Natural killer cell (primary cell): ENCODE results near the gene CYP2W1. TPM values are rescaled to one million over a fixed set of nuclear protein-coding genes. Genes with fewer than 3 reads are reported as not detected.
"Not testable (repeated sequence)": the region's sequence is repeated elsewhere in the genome, so short reads cannot be mapped to it uniquely, and the experiment has no call there.

ENCODE experiments used
- ATAC-seq, 3 donors: fragments of 150-1000 bp in 2 of 3; fragments of 200-7000 bp in 1 of 3; cut with Tn5 transposase; 1 replicate in 1 of 3; 2 replicates in 2 of 3; pipeline ENCODE4 v1.10.0; 2021; ENCODE audit warnings: mild to moderate bottlenecking in 2 of 3, moderate library complexity in 2 of 3
- DNase-seq, 2 donors: peaks; one replicate each; pipeline versions ENCODE4 v3.0.0 to v3.0.0-alpha.2; 2013 to 2021; ENCODE audit warnings: mixed read lengths in 1 of 2
- H3K27ac ChIP-seq: one replicate; pipeline ENCODE4 v1.5.1; 2013; ENCODE audit warnings: mild to moderate bottlenecking, low read length
- H3K27me3 ChIP-seq: one replicate; pipeline ENCODE4 v1.6.1; 2013; ENCODE audit warnings: low read length; ENCODE audit not compliant: control insufficient read depth, insufficient read depth
- H3K36me3 ChIP-seq: one replicate; pipeline ENCODE4 v1.6.1; 2013; ENCODE audit warnings: low read length; ENCODE audit not compliant: control insufficient read depth, insufficient read depth
- H3K4me1 ChIP-seq: one replicate; pipeline ENCODE4 v1.6.1; 2013; ENCODE audit warnings: low read length; ENCODE audit not compliant: control insufficient read depth, insufficient read depth
- H3K4me3 ChIP-seq: one replicate; pipeline ENCODE4 v1.5.1; 2013; ENCODE audit warnings: low read length
- H3K9me3 ChIP-seq: one replicate; pipeline ENCODE4 v1.6.1; 2013; ENCODE audit warnings: low read length; ENCODE audit not compliant: control insufficient read depth, insufficient read depth
- H3K27ac Mint-ChIP-seq, 2 donors: one replicate each; pipeline ENCODE4 v1.8.0; 2022; ENCODE audit warnings: mild to moderate bottlenecking in 2 of 2, mixed read lengths in 2 of 2, moderate library complexity in 1 of 2
- H3K27me3 Mint-ChIP-seq, 2 donors: one replicate each; pipeline ENCODE4 v1.8.0; 2022; ENCODE audit warnings: low read depth in 2 of 2, mixed read lengths in 2 of 2
- H3K36me3 Mint-ChIP-seq: one replicate; pipeline ENCODE4 v1.8.0; 2022; ENCODE audit warnings: mixed read lengths
- H3K4me1 Mint-ChIP-seq, 2 donors: one replicate each; pipeline ENCODE4 v1.8.0; 2022; ENCODE audit warnings: mixed read lengths in 2 of 2
- H3K4me3 Mint-ChIP-seq: one replicate; pipeline ENCODE4 v1.8.0; 2022; ENCODE audit warnings: mild to moderate bottlenecking, moderate library complexity, mixed read lengths
- H3K9me3 Mint-ChIP-seq, 2 donors: one replicate each; pipeline ENCODE4 v1.8.0; 2022; ENCODE audit warnings: mixed read lengths in 2 of 2
- CTCF ChIP-seq: fragments of 200-600 bp; IDR thresholded peaks from one replicate; pipeline ENCODE4 v1.8.0; 2022; ENCODE audit warnings: antibody characterized with exemption
- WGBS: methylation state at CpG from one replicate; pipeline ENCODE4 v1.1.7; 2013; ENCODE audit warnings: missing lambda C conversion rate; ENCODE audit not compliant: insufficient coverage; 5-methylcytosine and 5-hydroxymethylcytosine counted together
- intact Hi-C: fragments of 100-400 bp; cut with micrococcal nuclease; formaldehyde crosslinking; loops from one replicate; pipeline ENCODE4 v1.14.2; 2022
- total RNA-seq, 4 donors: library from RNA; stranded (reverse); fragments of 120-200 nt in 1 of 4; gene quantifications; one replicate each; pipeline versions ENCODE4 v1.2.3 to v1.2.4, GENCODE V29; 2013 to 2022

CYP2W1 gene
- total RNA-seq, 3 donors from 2014 or later (not counting 1 experiment from before 2014, with no cell fraction given), result not detected

GRCh38 chr7:958221-959200 lies 24.5 kb upstream of the CYP2W1 start:
- peaks cover 0 to 4% of the 10 kb centered on the region in 2 donors for H3K4me1 Mint-ChIP-seq
- whole genome bisulfite sequencing, result 89% methylated on average over 36 of the region's 36 CpGs
- no peak for TF ChIP-seq CTCF
- peaks cover 2% of the 10 kb centered on the region for H3K27me3 ChIP-seq
- no peaks in the 10 kb centered on the region for H3K36me3 ChIP-seq
- no peaks in the 10 kb centered on the region for H3K9me3 ChIP-seq
- H3K27me3 Mint-ChIP-seq, result peaks cover 0 to 3% of the 10 kb centered on the region in 2 donors
- intact Hi-C loops, result no loop called here
- no peak overlapping the region for H3K4me3 ChIP-seq
- ATAC-seq, result no peak
- no peak overlapping the region for H3K27ac Mint-ChIP-seq
- no peaks in the 10 kb centered on the region for H3K36me3 Mint-ChIP-seq
- no peak overlapping the region for H3K4me3 Mint-ChIP-seq
- H3K27ac ChIP-seq, result no peak overlapping the region
- DNase-seq, result no peak
- H3K4me1 ChIP-seq, result peaks cover 35% of the 10 kb centered on the region
- no peaks in the 10 kb centered on the region for H3K9me3 Mint-ChIP-seq

- peaks cover 41% of the 10 kb centered on the region for H3K4me1 ChIP-seq
- no peak for DNase-seq
- peaks cover 0 to 9% of the 10 kb centered on the region in 2 donors for H3K4me1 Mint-ChIP-seq
- H3K36me3 ChIP-seq, result no peaks in the 10 kb centered on the region
- no peaks in the 10 kb centered on the region for H3K9me3 Mint-ChIP-seq
- intact Hi-C loops, result no loop called here
- 85% methylated on average over 20 of the region's 20 CpGs for WGBS
- no peak for TF ChIP-seq CTCF
- no peak overlapping the region for H3K27ac ChIP-seq
- peaks cover 0 to 6% of the 10 kb centered on the region in 2 donors for H3K27me3 Mint-ChIP-seq
- no peaks in the 10 kb centered on the region for H3K36me3 Mint-ChIP-seq
- no peak for ATAC-seq
- H3K27me3 ChIP-seq, result peaks cover 6% of the 10 kb centered on the region
- H3K27ac Mint-ChIP-seq, result no peak overlapping the region
- H3K9me3 ChIP-seq, result no peaks in the 10 kb centered on the region
- H3K4me3 Mint-ChIP-seq, result no peak overlapping the region
- H3K4me3 ChIP-seq, result no peak overlapping the region
These were observed 23.7 kb upstream of the CYP2W1 start for GRCh38 chr7:959271-959670.

GRCh38 chr7:959740-960139 lies 23.2 kb upstream of the CYP2W1 start:
- peaks cover 46% of the 10 kb centered on the region for H3K4me1 ChIP-seq
- WGBS, result 95% methylated on average over 10 of the region's 10 CpGs
- H3K36me3 Mint-ChIP-seq, result not testable (repeated sequence)

GRCh38 chr7:960269-960871 lies 22.6 kb upstream of the CYP2W1 start:
- no peaks in the 10 kb centered on the region for H3K9me3 ChIP-seq
- peaks cover 11 to 20% of the 10 kb centered on the region in 2 donors for H3K4me1 Mint-ChIP-seq
- DNase-seq, result no peak
- 90% methylated on average over 31 of the region's 31 CpGs for WGBS
- H3K4me3 Mint-ChIP-seq, result no peak overlapping the region
- H3K36me3 Mint-ChIP-seq, result no peaks in the 10 kb centered on the region
- H3K9me3 Mint-ChIP-seq, result no peaks in the 10 kb centered on the region
- no peak for ATAC-seq
- H3K4me1 ChIP-seq, result peaks cover 46% of the 10 kb centered on the region
- H3K27ac ChIP-seq, result no peak overlapping the region
- peaks cover 6% of the 10 kb centered on the region for H3K27me3 ChIP-seq
- intact Hi-C loops, result no loop called here
- H3K4me3 ChIP-seq, result no peak overlapping the region
- TF ChIP-seq CTCF, result no peak
- no peak overlapping the region for H3K27ac Mint-ChIP-seq
- H3K36me3 ChIP-seq, result no peaks in the 10 kb centered on the region
- H3K27me3 Mint-ChIP-seq, result peaks cover 0 to 6% of the 10 kb centered on the region in 2 donors

More at GRCh38 chr7:959740-960139, 23.2 kb upstream of the CYP2W1 start:
- H3K4me3 ChIP-seq, H3K9me3 ChIP-seq, DNase-seq, H3K27ac Mint-ChIP-seq, ATAC-seq, H3K9me3 Mint-ChIP-seq, intact Hi-C loops, H3K27me3 ChIP-seq, H3K36me3 ChIP-seq, H3K27me3 Mint-ChIP-seq, H3K27ac ChIP-seq, H3K4me3 Mint-ChIP-seq: not testable (repeated sequence)
- peaks cover 4 to 14% of the 10 kb centered on the region in 2 donors for H3K4me1 Mint-ChIP-seq

- not testable (repeated sequence) for DNase-seq
These were observed 22.0 kb upstream of the CYP2W1 start for GRCh38 chr7:960972-961371.

More at GRCh38 chr7:960972-961371, 22.0 kb upstream of the CYP2W1 start:
- peaks cover 12 to 20% of the 10 kb centered on the region in 2 donors for H3K4me1 Mint-ChIP-seq
- H3K36me3 Mint-ChIP-seq, H3K27ac ChIP-seq, intact Hi-C loops, H3K36me3 ChIP-seq, H3K27ac Mint-ChIP-seq, H3K27me3 Mint-ChIP-seq, H3K27me3 ChIP-seq, H3K4me3 ChIP-seq, H3K4me3 Mint-ChIP-seq, H3K9me3 Mint-ChIP-seq, H3K9me3 ChIP-seq, ATAC-seq: not testable (repeated sequence)
- H3K4me1 ChIP-seq, result peaks cover 49% of the 10 kb centered on the region
- WGBS, result 74% methylated on average over 13 of the region's 13 CpGs
